ENCODE data around the gene GANAB. TPM values are rescaled to one million over a fixed set of nuclear protein-coding genes. Genes with fewer than 3 reads are reported as not detected.

The GANAB gene
- total and polyA plus RNA-seq, 2 of the 13 experiments (the other 11 are each of a cell fraction or from before 2014, with no cell fraction given), result 99.5 to 234 TPM

DNA sequence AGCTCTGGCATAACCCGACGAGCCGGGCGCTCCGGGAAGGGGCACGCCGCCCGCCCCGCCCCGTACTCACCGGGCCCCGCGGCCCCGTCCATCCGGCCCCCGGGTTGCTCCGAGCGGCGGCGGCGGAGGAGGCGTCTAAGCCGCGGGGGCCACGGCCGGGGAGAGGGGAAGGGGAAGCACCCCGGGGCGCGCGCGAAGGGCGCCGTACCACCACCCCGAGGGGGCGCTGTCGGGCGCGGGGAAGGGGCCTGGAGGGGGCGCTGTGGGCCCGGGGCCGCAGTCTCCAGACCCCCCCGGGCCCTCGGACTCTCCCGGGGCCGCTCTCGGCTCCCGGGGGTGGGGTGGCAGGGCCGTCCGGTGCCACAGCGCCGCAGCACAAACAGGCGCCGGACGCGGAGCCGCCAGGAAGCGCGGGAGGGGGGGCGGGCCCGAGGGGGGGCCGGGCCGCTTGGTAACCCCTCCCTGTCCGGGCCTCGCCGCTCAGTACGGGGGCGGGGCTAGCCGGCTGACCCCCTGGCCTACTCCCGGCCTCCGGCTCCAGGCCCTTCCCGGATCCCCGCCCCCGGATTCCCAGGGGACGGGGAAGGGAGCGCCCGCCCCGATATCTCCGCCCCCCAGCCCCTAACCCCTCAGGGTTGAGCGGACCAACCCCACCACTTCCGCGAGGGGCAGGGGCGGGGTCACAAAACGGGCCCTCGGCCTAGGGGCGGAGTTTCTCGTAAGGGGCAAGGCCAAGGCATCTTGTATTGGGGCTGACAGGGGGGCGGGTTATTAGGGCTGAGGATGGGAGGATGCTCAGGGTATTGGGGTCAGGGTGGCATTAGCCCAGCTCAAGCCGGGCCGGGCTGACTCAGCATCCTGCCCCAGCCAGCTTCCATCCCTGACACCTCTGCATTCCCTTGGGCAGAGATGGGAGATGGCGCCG lies 33.8 kb downstream of the GANAB start, which contains the start of the genes EML3 and ROM1 (continued):
- TF ChIP-seq HMGXB4 (CRISPR knock-in tag; IDR thresholded peaks at IDR 0.05; ENCODE audit: borderline replicate concordance in 1 of 2, low read depth in 1 of 2) (peak; percentile 86 to 92), KAT8 (CRISPR knock-in tag; IDR thresholded peaks at IDR 0.05) (peak; percentile 24; the same call in 1 of the 2 replicates), ZIK1 (CRISPR knock-in tag; IDR thresholded peaks at IDR 0.05; ENCODE audit: borderline replicate concordance, low read depth) (peak; percentile 60; the same call in 1 of the 2 replicates), KLF12 (CRISPR knock-in tag; IDR thresholded peaks at IDR 0.05; ENCODE audit: borderline replicate concordance) (0 out of 2 replicates have a peak, but pooled peaks have one; percentile 32), ZNF350 (CRISPR knock-in tag; IDR thresholded peaks at IDR 0.05; ENCODE audit: borderline replicate concordance, low read depth) (no peak), MAZ (IDR thresholded peaks at IDR 0.05; ENCODE audit: borderline replicate concordance, low read depth, low read length) (peak; percentile 75; the same call in 1 of the 2 replicates), MAZ (CRISPR knock-in tag; IDR thresholded peaks at IDR 0.05; ENCODE audit: low read depth) (peak; percentile 34; the same call in 1 of the 2 replicates), LCORL (IDR thresholded peaks at IDR 0.05) (no peak), LCORL (CRISPR knock-in tag; IDR thresholded peaks at IDR 0.05) (peak; percentile 27; the same call in 1 of the 2 replicates), HNRNPK (IDR thresholded peaks at IDR 0.05; ENCODE audit: low read depth, low read length, poor library complexity, severe bottlenecking) (no peak), ZBTB7B (CRISPR knock-in tag; IDR thresholded peaks at IDR 0.05) (0 out of 2 replicates have a peak, but pooled peaks have one; percentile 25), ETV5 (CRISPR knock-in tag; IDR thresholded peaks at IDR 0.05; ENCODE audit: borderline replicate concordance) (peak; percentile 30; the same call in 1 of the 2 replicates), SAP130 (CRISPR knock-in tag; IDR thresholded peaks at IDR 0.05; ENCODE audit: low read depth) (peak; percentile 47), HDAC1 (CRISPR knock-in tag; IDR thresholded peaks at IDR 0.05) (0 out of 2 replicates have a peak, but pooled peaks have one; percentile 17), ZNF652 (CRISPR knock-in tag; IDR thresholded peaks at IDR 0.05; ENCODE audit: borderline replicate concordance, low read depth) (peak; percentile 59; the same call in 1 of the 2 replicates)
- TF ChIP-seq, protein P1, sequence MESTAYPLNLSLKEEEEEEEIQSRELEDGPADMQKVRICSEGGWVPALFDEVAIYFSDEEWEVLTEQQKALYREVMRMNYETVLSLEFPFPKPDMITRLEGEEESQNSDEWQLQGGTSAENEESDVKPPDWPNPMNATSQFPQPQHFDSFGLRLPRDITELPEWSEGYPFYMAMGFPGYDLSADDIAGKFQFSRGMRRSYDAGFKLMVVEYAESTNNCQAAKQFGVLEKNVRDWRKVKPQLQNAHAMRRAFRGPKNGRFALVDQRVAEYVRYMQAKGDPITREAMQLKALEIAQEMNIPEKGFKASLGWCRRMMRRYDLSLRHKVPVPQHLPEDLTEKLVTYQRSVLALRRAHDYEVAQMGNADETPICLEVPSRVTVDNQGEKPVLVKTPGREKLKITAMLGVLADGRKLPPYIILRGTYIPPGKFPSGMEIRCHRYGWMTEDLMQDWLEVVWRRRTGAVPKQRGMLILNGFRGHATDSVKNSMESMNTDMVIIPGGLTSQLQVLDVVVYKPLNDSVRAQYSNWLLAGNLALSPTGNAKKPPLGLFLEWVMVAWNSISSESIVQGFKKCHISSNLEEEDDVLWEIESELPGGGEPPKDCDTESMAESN (CRISPR knock-in tag; conservative IDR thresholded peaks at IDR 0.05), result peak; percentile 38; the same call in 1 of the 2 replicates
- TF ChIP-seq, protein P2, sequence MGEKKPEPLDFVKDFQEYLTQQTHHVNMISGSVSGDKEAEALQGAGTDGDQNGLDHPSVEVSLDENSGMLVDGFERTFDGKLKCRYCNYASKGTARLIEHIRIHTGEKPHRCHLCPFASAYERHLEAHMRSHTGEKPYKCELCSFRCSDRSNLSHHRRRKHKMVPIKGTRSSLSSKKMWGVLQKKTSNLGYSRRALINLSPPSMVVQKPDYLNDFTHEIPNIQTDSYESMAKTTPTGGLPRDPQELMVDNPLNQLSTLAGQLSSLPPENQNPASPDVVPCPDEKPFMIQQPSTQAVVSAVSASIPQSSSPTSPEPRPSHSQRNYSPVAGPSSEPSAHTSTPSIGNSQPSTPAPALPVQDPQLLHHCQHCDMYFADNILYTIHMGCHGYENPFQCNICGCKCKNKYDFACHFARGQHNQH (CRISPR knock-in tag; IDR thresholded peaks at IDR 0.05), result peak; percentile 16; the same call in 1 of the 2 replicates
- TF ChIP-seq, protein P3, sequence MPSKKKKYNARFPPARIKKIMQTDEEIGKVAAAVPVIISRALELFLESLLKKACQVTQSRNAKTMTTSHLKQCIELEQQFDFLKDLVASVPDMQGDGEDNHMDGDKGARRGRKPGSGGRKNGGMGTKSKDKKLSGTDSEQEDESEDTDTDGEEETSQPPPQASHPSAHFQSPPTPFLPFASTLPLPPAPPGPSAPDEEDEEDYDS (CRISPR knock-in tag; IDR thresholded peaks at IDR 0.05), result no peak
- TF ChIP-seq, protein P4, sequence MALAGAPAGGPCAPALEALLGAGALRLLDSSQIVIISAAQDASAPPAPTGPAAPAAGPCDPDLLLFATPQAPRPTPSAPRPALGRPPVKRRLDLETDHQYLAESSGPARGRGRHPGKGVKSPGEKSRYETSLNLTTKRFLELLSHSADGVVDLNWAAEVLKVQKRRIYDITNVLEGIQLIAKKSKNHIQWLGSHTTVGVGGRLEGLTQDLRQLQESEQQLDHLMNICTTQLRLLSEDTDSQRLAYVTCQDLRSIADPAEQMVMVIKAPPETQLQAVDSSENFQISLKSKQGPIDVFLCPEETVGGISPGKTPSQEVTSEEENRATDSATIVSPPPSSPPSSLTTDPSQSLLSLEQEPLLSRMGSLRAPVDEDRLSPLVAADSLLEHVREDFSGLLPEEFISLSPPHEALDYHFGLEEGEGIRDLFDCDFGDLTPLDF (CRISPR knock-in tag; IDR thresholded peaks at IDR 0.05), result no peak
